Left ventricle myocardium superior (tissue), 1 donor: ENCODE measurements around the gene CCDC88C. TPM values are rescaled to one million over a fixed set of nuclear protein-coding genes. Genes with fewer than 3 reads are reported as not detected.
A peak's percentile ranks its signal among the peaks of the same experiment; 100 is the strongest.

Source experiments
- ATAC-seq: fragments of 200-7000 bp; cut with Tn5 transposase; one replicate; pipeline ENCODE4 v1.9.1; 2020; ENCODE audit warnings: mild to moderate bottlenecking, moderate library complexity
- DNase-seq: peaks from one replicate; pipeline ENCODE4 v3.0.0-alpha.2; 2020
- intact Hi-C: fragments of 100-400 bp; cut with micrococcal nuclease; formaldehyde crosslinking; loops from one replicate; pipeline ENCODE4 v1.11.0; 2022
- total RNA-seq: library from RNA; stranded (reverse); fragmentation: NEBNext Ultra II Directional; extraction: Animal tissue kit (Norgen Biotek cat#: 25700); gene quantifications from one replicate; pipeline ENCODE4 v1.2.1, GENCODE V29; 2021
- donor health status: DM: no; HTN: yes; CAD: no; lungs with severe emphysema.

Gene CCDC88C
- total RNA-seq, 1 donor from 2014 or later = 3.2 TPM

- ATAC-seq (no peak), DNase-seq (no peak)
These were observed 77.8 kb downstream of the CCDC88C start for GRCh38 chr14:91339671-91340369.

DNA sequence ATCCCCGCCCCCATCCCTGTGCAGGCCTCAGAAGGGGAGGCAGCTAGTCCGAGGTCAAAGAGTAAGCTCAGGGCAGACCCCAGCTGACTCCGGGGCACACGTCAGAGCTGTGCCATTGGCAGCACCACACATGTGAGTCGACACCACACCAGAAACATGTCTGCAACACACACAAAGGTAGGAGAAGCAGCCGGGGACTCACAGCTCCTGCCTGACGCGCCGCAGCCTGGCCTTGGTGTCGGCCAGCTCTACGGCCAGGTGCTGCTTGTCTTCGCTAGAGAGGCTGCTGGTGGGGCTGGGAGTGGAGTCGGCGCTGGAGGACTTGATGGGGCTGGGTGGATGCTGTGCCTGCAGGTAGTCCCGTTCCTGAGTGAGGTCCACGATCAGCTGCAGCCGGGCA lies 78.5 kb downstream of the CCDC88C start:
- ATAC-seq (no peak), DNase-seq (no peak)
- intact Hi-C loops = no loop called here

More at GRCh38 chr14:91339671-91340369, 77.8 kb downstream of the CCDC88C start:
- intact Hi-C loops = no loop called here

GRCh38 chr14:91338379-91338778 lies 79.2 kb downstream of the CCDC88C start:
- intact Hi-C loops = no loop called here
- DNase-seq = no peak
- no peak for ATAC-seq

DNA sequence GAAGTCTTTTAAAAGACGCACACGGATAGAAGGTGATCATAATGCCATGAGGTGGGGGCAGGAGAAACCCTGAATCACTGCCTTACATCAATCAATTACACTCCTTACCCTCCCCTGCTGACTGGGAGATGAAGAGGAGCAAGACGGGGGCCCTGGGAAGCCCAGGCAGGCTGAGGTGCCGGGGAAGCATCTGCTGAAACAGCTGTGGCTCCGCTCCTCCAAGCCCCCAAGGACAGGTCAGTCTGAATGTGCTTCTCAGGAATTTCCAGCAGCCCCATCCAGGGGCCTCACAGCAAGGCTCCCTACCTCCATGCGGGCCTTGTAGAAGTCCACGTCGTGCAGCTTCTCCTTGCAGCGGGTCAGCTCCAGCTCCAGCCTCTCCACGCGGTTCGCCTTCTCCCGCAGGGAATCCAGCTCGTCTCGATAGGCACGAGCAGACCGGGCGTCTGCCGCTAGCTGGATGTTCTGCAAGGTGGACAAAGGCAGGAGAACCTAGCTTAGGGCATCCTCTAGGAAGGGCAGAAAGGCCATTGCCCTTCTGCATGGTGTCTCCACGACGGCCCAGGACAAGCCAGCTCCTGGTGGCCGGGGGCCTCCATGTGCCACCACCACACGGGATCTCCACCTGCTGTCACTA lies 79.8 kb downstream of the CCDC88C start:
- no peak for DNase-seq
- intact Hi-C loops = no loop called here
- no peak for ATAC-seq

DNA sequence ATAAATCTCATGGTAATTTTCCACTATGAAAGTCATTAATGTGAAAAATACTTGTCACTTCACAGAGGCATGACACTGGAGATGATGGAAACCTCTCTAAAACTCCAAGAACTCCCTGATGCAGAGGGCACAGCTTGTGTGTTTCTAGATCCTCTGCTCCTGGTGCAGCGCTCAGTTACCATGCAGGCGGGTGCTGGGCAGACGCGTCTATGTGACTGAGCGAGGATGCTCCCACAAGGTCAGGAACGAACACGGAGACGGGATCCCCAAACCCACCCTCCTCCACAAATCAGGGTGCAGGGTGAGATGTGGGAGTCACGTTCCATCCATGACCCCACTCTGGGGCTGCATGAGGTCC lies 81.5 kb downstream of the CCDC88C start:
- ATAC-seq (no peak), DNase-seq (no peak)
- intact Hi-C loops = no loop called here

DNA sequence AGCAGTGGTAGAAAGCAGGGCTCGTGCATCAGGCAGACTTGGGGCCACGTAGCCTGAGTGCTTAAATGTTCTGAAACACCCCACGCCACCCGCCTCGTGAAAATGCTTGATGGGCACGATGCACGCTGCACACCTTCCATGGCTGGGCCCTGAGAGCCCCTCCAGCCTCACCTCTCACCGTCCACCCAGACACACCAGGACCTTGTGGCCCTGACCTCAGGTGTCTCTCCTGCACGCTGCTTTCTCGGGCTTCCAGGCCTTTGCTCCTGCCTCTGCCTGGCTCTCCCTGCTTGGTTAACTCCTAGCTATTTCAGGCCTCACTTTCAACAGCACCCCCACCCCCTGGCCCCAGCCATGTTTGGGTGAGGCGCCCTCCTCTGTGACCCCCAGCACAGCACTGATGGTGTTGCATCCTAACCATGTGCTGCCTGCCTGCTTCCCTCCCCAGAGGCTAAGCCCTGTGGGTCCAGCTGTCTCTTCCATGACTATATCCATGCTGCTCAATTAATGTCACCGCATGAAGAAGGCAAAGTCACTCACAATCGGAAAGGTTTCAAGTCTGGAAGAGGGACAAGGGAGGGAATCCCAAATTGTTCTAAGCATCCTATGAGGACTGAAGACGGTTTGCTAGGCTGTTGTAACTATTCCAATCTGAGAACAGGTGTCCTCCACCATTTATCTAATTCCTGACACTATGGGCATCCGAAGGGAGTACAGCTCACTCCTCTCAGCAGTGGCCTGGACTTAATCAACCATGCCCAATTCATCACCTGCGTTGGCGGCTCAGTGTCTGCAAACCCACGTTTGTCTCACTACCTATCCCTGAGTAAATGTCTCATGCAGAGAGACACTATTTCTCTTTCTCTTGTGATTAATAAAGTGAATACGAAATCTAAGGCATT lies 82.2 kb downstream of the CCDC88C start:
- no peak for DNase-seq
- intact Hi-C loops = no loop called here
- ATAC-seq = no peak

- ATAC-seq = no peak
- intact Hi-C loops = no loop called here
- no peak for DNase-seq
These were observed 84.0 kb downstream of the CCDC88C start for GRCh38 chr14:91333650-91334039.

DNA sequence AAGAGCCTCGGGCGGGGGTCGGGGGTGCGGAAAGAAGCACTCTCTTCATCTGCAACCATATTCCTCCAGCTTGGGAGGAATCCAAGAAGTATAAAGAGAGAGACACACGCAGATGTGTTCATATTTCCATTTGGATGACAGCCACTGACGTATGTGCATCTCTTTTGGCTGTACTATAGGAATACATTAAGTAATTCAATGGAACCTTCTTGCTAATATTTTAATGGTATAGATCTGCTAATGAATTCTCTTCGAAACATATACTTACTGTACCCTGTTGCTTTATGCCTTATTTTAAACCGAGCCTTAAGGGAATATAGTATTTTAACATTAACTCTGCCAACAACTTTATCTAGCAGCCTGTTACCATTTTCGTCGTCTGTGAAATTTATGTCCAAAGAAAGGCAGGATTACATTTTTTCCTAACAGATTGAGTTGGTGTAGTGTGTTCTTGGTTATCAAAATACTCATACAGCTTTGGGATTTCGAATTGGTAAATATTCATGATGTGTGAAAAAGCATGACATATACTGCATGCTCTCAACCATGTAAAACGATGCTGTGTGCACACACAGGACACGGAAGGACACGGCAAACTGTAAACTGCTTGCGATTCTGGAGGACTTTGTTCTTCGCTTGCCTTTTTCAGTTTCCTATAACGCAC lies 84.5 kb downstream of the CCDC88C start:
- ATAC-seq (no peak), DNase-seq (no peak)
- intact Hi-C loops = no loop called here

DNA sequence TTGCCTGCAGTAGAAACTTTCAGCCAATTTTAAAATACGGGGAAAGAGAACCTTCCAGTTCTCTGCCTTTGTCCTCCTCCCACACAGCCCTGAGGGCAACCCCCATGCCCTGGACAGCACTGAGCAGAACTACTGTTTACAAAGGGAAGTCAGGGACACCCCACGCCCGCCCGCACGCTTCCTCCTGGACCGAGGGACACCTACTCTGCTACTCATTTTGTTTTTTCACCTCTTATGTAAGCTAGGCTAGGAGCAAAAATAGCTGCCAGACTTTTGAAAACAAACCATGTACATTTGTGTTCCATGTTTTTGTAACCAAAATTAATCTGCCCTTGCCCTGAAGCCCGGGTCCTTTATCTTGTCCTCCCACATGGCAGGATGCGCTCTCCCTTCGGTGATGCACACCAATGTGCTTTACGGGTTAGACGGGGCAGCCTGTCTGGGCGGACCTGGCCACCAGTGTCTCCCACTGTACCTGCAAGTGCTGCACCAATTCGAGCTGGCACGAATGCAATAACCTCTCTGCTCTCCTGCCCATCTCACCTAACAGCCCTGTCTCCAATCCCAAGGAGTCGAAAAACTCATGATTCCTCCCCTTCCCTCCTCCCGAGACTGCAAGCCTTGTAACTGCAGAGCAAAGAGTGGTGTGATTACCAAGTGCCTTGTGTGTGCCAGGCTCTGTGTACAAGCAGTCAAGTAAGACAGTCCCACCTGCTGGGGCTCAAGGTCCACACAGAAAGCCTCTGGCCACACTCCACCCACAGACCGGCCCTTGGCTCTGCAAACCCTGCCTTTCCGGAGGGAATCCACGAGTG lies 85.2 kb downstream of the CCDC88C start:
- intact Hi-C loops = no loop called here
- ATAC-seq = peak; percentile 52
- peak; percentile 41 for DNase-seq

- DNase-seq (no peak), ATAC-seq (no peak)
- intact Hi-C loops = no loop called here
These were observed 85.9 kb downstream of the CCDC88C start for GRCh38 chr14:91331721-91332120.

DNA sequence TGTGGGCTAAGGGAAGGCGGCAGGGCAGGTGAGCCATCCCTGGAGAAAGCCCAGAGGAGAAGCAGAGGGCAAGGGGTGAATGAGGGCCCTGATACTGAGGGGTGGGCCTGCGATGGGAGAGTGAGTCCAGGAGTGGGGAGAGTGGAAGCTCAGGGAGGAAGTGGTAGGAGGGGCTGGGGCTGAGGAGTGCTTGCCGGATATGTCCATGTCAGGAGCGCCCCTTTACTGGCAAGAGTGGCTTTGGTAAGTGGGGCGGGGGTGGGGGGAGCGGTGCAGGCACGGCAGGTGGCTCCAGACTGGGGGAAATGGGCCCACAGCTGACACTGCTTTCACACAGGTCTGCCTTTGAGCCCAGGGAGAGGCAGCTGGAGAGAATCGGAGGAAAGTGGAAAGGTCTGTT lies 86.8 kb downstream of the CCDC88C start:
- DNase-seq (no peak), ATAC-seq (no peak)
- intact Hi-C loops = no loop called here

DNA sequence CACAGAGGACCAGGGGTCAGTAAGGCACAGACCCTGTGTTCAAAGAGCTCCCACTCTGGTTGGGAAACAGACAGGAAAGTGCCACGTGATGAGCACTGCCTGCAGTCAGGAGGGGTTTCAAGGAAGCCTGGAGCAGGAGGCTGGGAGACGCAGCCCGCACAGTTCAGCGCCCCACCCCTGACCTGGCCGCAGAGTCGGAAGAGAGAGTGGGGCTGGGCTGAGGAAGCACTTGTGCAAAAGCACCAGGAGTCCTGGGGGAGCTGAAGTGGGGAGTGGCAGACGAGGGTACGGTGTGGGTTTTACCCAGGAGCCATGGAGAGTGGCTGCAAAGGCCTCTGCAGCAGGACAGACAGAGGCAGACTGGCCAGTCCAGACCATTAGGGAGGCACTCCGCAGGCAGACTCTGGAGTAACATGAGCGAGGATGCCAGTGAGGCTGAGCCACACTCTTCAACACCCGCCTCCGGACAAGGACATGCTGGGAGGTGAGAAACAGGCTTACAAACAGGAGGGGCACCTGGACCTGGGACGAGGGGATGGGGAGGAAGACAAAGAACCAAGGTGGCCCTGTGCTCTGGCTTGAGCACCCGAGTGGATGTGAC lies 87.4 kb downstream of the CCDC88C start:
- intact Hi-C loops = no loop called here
- ATAC-seq (peak; percentile 40), DNase-seq (no peak)

DNA sequence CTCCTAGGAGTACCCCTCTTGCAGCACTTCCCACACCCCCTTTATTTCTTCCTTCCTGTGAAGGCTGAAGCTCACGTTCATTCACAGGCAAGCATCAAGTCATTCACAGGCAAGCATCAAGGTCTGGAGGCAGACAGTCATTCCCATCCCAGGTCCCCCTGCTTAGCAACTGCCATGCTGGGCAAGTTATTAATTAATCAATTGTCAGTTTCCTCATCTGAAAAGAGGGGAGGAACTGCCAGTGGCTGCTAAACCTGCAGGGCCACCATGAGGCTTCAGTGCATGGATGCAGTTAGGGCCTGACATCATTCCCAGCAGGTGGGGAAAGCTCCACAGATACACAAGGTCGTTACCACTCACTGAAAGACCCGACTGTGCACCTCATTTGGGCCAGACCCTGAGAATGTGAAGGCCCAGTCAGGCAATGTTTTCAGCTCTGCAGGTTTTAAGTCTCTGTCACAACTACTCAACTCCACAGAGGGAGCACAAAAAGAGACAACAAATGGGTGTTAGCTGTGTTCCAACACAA lies 88.1 kb downstream of the CCDC88C start:
- DNase-seq (no peak), ATAC-seq (no peak)
- intact Hi-C loops = loop anchor here (10.0 kb wide), 1 partner anchor 85 kb away; the partner anchor contains the start of gene CCDC88C

- DNase-seq (no peak), ATAC-seq (no peak)
- intact Hi-C loops = loop anchor here (10.0 kb wide), 1 partner anchor 86 kb away; the partner anchor contains the start of gene CCDC88C
These were observed 89.1 kb downstream of the CCDC88C start for GRCh38 chr14:91328313-91329050.

GRCh38 chr14:91327661-91328312 lies 89.8 kb downstream of the CCDC88C start:
- DNase-seq (no peak), ATAC-seq (no peak)
- intact Hi-C loops = loop anchor here (10.0 kb wide), 1 partner anchor 87 kb away; the partner anchor contains the start of gene CCDC88C

GRCh38 chr14:91327250-91327595 lies 90.4 kb downstream of the CCDC88C start:
- ATAC-seq (no peak), DNase-seq (no peak)
- intact Hi-C loops = loop anchor here (10.0 kb wide), 1 partner anchor 88 kb away; the partner anchor contains the start of gene CCDC88C
